Measurements from ENCODE around the gene PGM2. TPM values are rescaled to one million over a fixed set of nuclear protein-coding genes. Genes with fewer than 3 reads are reported as not detected.

The PGM2 gene
- total RNA-seq, 2 donors from 2014 or later, result 23.2 to 25.3 TPM

- H3K4me1 ChIP-seq (replicated peaks), result no peaks in the 10 kb centered on the region
- TF ChIP-seq POLR2AphosphoS5 (IDR thresholded peaks at IDR 0.05) (no peak), POLR2A (IDR thresholded peaks at IDR 0.05) (no peak)
- TF ChIP-seq, protein P1, sequence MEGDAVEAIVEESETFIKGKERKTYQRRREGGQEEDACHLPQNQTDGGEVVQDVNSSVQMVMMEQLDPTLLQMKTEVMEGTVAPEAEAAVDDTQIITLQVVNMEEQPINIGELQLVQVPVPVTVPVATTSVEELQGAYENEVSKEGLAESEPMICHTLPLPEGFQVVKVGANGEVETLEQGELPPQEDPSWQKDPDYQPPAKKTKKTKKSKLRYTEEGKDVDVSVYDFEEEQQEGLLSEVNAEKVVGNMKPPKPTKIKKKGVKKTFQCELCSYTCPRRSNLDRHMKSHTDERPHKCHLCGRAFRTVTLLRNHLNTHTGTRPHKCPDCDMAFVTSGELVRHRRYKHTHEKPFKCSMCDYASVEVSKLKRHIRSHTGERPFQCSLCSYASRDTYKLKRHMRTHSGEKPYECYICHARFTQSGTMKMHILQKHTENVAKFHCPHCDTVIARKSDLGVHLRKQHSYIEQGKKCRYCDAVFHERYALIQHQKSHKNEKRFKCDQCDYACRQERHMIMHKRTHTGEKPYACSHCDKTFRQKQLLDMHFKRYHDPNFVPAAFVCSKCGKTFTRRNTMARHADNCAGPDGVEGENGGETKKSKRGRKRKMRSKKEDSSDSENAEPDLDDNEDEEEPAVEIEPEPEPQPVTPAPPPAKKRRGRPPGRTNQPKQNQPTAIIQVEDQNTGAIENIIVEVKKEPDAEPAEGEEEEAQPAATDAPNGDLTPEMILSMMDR (IDR thresholded peaks at IDR 0.05), result no peak
- 77% methylated on average over 9 of the region's 9 CpGs for WGBS
- no peak overlapping the region for H3K4me3 ChIP-seq
- no peaks in the 10 kb centered on the region for H3K27me3 ChIP-seq (replicated peaks; ENCODE audit: insufficient read depth)
- DNase-seq (ENCODE audit: low spot score), result no peak
- no peaks in the 10 kb centered on the region for H3K9me3 ChIP-seq
- no peaks in the 10 kb centered on the region for H3K36me3 ChIP-seq
- intact Hi-C loops (cut with DNase I), result no loop called here
- H3K27ac ChIP-seq, result no peak overlapping the region
Observed at GRCh38 chr4:37902738-37903693, 76.5 kb downstream of the PGM2 start.

GRCh38 chr4:37903901-37904300, 77.4 kb downstream of the PGM2 start:
- no peak overlapping the region for H3K4me3 ChIP-seq
- WGBS, result 58% methylated on average over 3 of the region's 3 CpGs
- no peaks in the 10 kb centered on the region for H3K27me3 ChIP-seq (replicated peaks; ENCODE audit: insufficient read depth)
- no peaks in the 10 kb centered on the region for H3K36me3 ChIP-seq
- H3K27ac ChIP-seq, result no peak overlapping the region
- H3K4me1 ChIP-seq (replicated peaks), result no peaks in the 10 kb centered on the region
- H3K9me3 ChIP-seq, result no peaks in the 10 kb centered on the region
- DNase-seq (ENCODE audit: low spot score), result no peak
- intact Hi-C loops (cut with DNase I), result no loop called here
- TF ChIP-seq POLR2AphosphoS5 (IDR thresholded peaks at IDR 0.05) (no peak), POLR2A (IDR thresholded peaks at IDR 0.05) (no peak)
- TF ChIP-seq, protein P1 (IDR thresholded peaks at IDR 0.05), result no peak

DNA sequence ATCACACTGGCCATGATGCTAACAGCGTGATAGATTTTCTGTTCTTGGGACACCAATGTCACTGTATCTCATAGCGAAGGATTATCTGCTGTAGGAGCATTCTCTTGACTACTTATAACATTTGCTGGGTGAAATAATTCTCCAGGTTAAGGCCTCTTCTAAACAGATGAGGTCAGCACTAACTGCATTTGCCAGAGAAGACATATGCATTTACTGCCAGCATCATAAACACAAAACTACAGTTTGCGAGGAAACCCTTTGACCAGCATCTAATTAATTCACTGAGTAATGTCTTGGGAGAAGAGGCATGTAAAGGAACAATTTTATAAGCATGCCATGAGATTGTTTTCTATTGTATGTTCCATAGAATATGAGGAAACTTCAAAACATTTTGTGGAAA, 78.3 kb downstream of the PGM2 start:
- 92% methylated on average over 3 of the region's 3 CpGs for WGBS
- intact Hi-C loops (cut with DNase I), result no loop called here
- H3K9me3 ChIP-seq, result no peaks in the 10 kb centered on the region
- TF ChIP-seq POLR2A (IDR thresholded peaks at IDR 0.05) (no peak), POLR2AphosphoS5 (IDR thresholded peaks at IDR 0.05) (no peak)
- TF ChIP-seq, protein P1 (IDR thresholded peaks at IDR 0.05), result no peak
- H3K27ac ChIP-seq, result no peak overlapping the region
- H3K27me3 ChIP-seq (replicated peaks; ENCODE audit: insufficient read depth), result no peaks in the 10 kb centered on the region
- H3K4me3 ChIP-seq, result no peak overlapping the region
- no peaks in the 10 kb centered on the region for H3K4me1 ChIP-seq (replicated peaks)
- DNase-seq (ENCODE audit: low spot score), result no peak
- no peaks in the 10 kb centered on the region for H3K36me3 ChIP-seq

- DNase-seq (ENCODE audit: low spot score), result no peak
- Histone ChIP-seq H3K27ac (no peak overlapping the region), H3K4me1 (replicated peaks) (no peaks in the 10 kb centered on the region), H3K9me3 (no peaks in the 10 kb centered on the region), H3K36me3 (no peaks in the 10 kb centered on the region), H3K27me3 (replicated peaks; ENCODE audit: insufficient read depth) (no peaks in the 10 kb centered on the region), H3K4me3 (no peak overlapping the region)
- TF ChIP-seq, protein P1 (IDR thresholded peaks at IDR 0.05), result no peak
- TF ChIP-seq POLR2AphosphoS5 (IDR thresholded peaks at IDR 0.05), result no peak
- 76% methylated on average over 7 of the region's 7 CpGs for WGBS
- intact Hi-C loops (cut with DNase I), result no loop called here
Observed at GRCh38 chr4:37905533-37906169, 79.2 kb downstream of the PGM2 start.
